K562 (cell line): Measurements from ENCODE around the gene RBM4B. TPM values are rescaled to one million over a fixed set of nuclear protein-coding genes. Genes with fewer than 3 reads are reported as not detected.

Experiments
- ATAC-seq: fragments of 200-7000 bp; cut with Tn5 transposase; 3 replicates; pipeline ENCODE4 v1.9.1; 2020; ENCODE audit warnings: moderate library complexity
- BruUV-seq: library from RNA; stranded (reverse); fragments of 400-500 nt; replicated peaks from 2 replicates; lab custom pipeline; 2021; lab: Mats Ljungman, UMichigan
- CTCF ChIA-PET: fragments of 300-600 bp; formaldehyde crosslinking; extraction: SDS; loops from one replicate; lab custom pipeline; 2021; ENCODE audit warnings: low intra/inter-chr PET ratio; lab: Yijun Ruan, JAX
- POLR2A ChIA-PET: fragments of 300-600, 350-650 bp; sonication (Branson Sonifier 250); formaldehyde crosslinking; extraction: SDS; loops from one replicate; lab custom pipeline; 2021; ENCODE audit warnings: antibody characterized with exemption, inconsistent platforms; lab: Yijun Ruan, JAX
- DNase-seq, 4 experiments: peaks; one replicate each; pipeline versions ENCODE4 v3.0.0 to v3.0.0-alpha.2; 2011 to 2018; ENCODE audit warnings: low spot score in 3 of 4, mixed read lengths in 3 of 4; ENCODE audit errors: extremely low read depth in 1 of 4
- FAIRE-seq: peaks from 2 replicates; lab custom pipeline; 2011; peaks lifted over from hg19 to GRCh38; lab: Jason Lieb, UNC
- H2AFZ ChIP-seq: 2 replicates; pipeline ENCODE4 v1.6.0; 2011; ENCODE audit warnings: low read depth, low read length, control low read depth, inconsistent platforms
- H3K27ac ChIP-seq: fragments of 200-600 bp; 3 replicates; pipeline ENCODE4 v1.8.0; 2011; ENCODE audit warnings: low read depth, mild to moderate bottlenecking, control low read depth, inconsistent platforms, low read length, moderate library complexity, mixed read lengths; ENCODE audit errors: extremely low read depth
- H3K27me3 ChIP-seq, 2 experiments: fragments of 300-600 bp in 1 of 2; 2 replicates in 1 of 2; 3 replicates in 1 of 2; pipeline versions ENCODE4 v1.6.0 to v1.8.0; 2011; ENCODE audit warnings: inconsistent platforms in 2 of 2, low read length in 2 of 2, mild to moderate bottlenecking in 1 of 2, mixed read lengths in 1 of 2, moderate library complexity in 1 of 2; ENCODE audit not compliant: control insufficient read depth in 2 of 2, insufficient read depth in 2 of 2
- H3K36me3 ChIP-seq: fragments of 300-600 bp; 3 replicates; pipeline ENCODE4 v1.8.0; 2011; ENCODE audit warnings: mild to moderate bottlenecking, low read length, inconsistent platforms; ENCODE audit not compliant: control insufficient read depth, insufficient read depth
- H3K4me1 ChIP-seq, 2 experiments: fragments of 200-600 bp in 1 of 2; replicated peaks in 1 of 2; 2 replicates in 1 of 2; 3 replicates in 1 of 2; pipeline versions ENCODE4 v1.5.1 to v1.8.0; 2011; ENCODE audit warnings: inconsistent platforms in 2 of 2, low read length in 2 of 2, mild to moderate bottlenecking in 1 of 2, mixed read lengths in 1 of 2, moderate library complexity in 1 of 2; ENCODE audit not compliant: control insufficient read depth in 2 of 2, insufficient read depth in 2 of 2
- H3K4me2 ChIP-seq: 2 replicates; pipeline ENCODE4 v1.6.1; 2011; ENCODE audit warnings: low read length, control low read depth, inconsistent platforms, mixed read lengths; ENCODE audit not compliant: insufficient read depth
- H3K4me3 ChIP-seq: fragments of 200-600 bp; sonication (generic), shearing (Covaris generic); 2 replicates; pipeline ENCODE4 v1.5.1; 2016; ENCODE audit warnings: control low read depth, inconsistent platforms
- H3K79me2 ChIP-seq: fragments of 200-600 bp; 3 replicates; pipeline ENCODE4 v1.8.0; 2011; ENCODE audit warnings: low read length, inconsistent platforms; ENCODE audit not compliant: control insufficient read depth, insufficient read depth
- H3K9ac ChIP-seq, 2 experiments: 2 replicates each; pipeline versions ENCODE4 v1.6.0 to v1.6.1; 2011; ENCODE audit warnings: low read depth in 2 of 2, low read length in 2 of 2, control low read depth in 1 of 2, inconsistent platforms in 1 of 2, mild to moderate bottlenecking in 1 of 2, mixed read lengths in 1 of 2; ENCODE audit not compliant: insufficient read depth in 1 of 2
- H3K9me1 ChIP-seq: one replicate; pipeline ENCODE4 v1.6.0; 2011; ENCODE audit warnings: inconsistent platforms, mild to moderate bottlenecking, low read length, moderate library complexity; ENCODE audit not compliant: control insufficient read depth, insufficient read depth
- H3K9me3 ChIP-seq: replicated peaks from 2 replicates; pipeline ENCODE4 v1.5.1; 2011; ENCODE audit warnings: low read depth, low read length, inconsistent platforms; ENCODE audit not compliant: control insufficient read depth, insufficient read depth
- H4K20me1 ChIP-seq: replicated peaks from 2 replicates; pipeline ENCODE4 v1.6.1; 2011; ENCODE audit warnings: low read length, inconsistent platforms, mixed read lengths; ENCODE audit not compliant: control insufficient read depth, insufficient read depth
- BRF2 ChIP-seq: IDR thresholded peaks from 3 replicates; pipeline ENCODE4 v1.6.1; 2011; ENCODE audit warnings: borderline replicate concordance, mild to moderate bottlenecking; ENCODE audit not compliant: insufficient read length, insufficient read depth
- GTF2B ChIP-seq: IDR thresholded peaks from 2 replicates; pipeline ENCODE4 v1.6.1; 2011; ENCODE audit not compliant: insufficient read length; ENCODE audit errors: extremely low read depth
- MAX ChIP-seq: sonication (generic); formaldehyde crosslinking; IDR thresholded peaks from 2 replicates; pipeline ENCODE4 v1.9.0; 2022; ENCODE audit warnings: mild to moderate bottlenecking, missing genetic modification reagents
- MTA3 ChIP-seq: fragments of 450-650 bp; formaldehyde crosslinking; IDR thresholded peaks from 2 replicates; pipeline ENCODE4 v1.6.1; 2017; ENCODE audit warnings: mild to moderate bottlenecking, borderline replicate concordance
- POLR2A ChIP-seq: fragments of 450-650 bp; conservative IDR thresholded peaks from 2 replicates; pipeline ENCODE4 v1.6.1; 2016
- POLR2AphosphoS5 ChIP-seq: IDR thresholded peaks from 2 replicates; pipeline ENCODE4 v1.6.1; 2011; ENCODE audit warnings: mild to moderate bottlenecking, low read depth, low read length, moderate library complexity; ENCODE audit not compliant: control insufficient read depth, insufficient read depth
- STAT6 ChIP-seq: sonication (generic); formaldehyde crosslinking; IDR thresholded peaks from 2 replicates; pipeline ENCODE4 v1.8.1; 2023; ENCODE audit warnings: mild to moderate bottlenecking, missing genetic modification reagents
- SUPT5H ChIP-seq: fragments of 450-650 bp; IDR thresholded peaks from 2 replicates; pipeline ENCODE4 v1.6.1; 2016
- TBP ChIP-seq: optimal IDR thresholded peaks from 2 replicates; pipeline ENCODE3; 2011; ENCODE audit warnings: low read depth, low read length, improper control_type of control experiment
- THAP7 ChIP-seq: fragments of 250-450 bp; sonication (Bioruptor Pico); IDR thresholded peaks from 2 replicates; pipeline ENCODE4 v1.5.0; 2021
- ZNF695 ChIP-seq: fragments of 450-650 bp; formaldehyde crosslinking; IDR thresholded peaks from 2 replicates; pipeline ENCODE4 v1.4.0; 2020; ENCODE audit warnings: mild to moderate bottlenecking, moderate library complexity
- WGBS: fragments of 100-300 bp; shearing (Covaris generic); methylation state at CpG from one replicate; pipeline ENCODE4 v1.1.6; 2016; ENCODE audit warnings: low coverage, mixed read lengths; ENCODE audit not compliant: insufficient coverage; ENCODE audit errors: missing lambda C conversion rate; 5-methylcytosine and 5-hydroxymethylcytosine counted together
- in situ Hi-C: fragments of 300-500 bp; cut with MboI; formaldehyde crosslinking; loops from 4 replicates; pipeline ENCODE4 v1.15.0; 2018; ENCODE audit warnings: inconsistent platforms, mixed read lengths
- intact Hi-C: fragments of 100-400 bp; cut with micrococcal nuclease; formaldehyde crosslinking; loops from 2 replicates; pipeline ENCODE4 v1.14.2; 2022
- polyA plus RNA-seq, 8 experiments: library from polyadenylated mRNA; depleted of rRNA in 4 of 8; stranded (reverse) in 5 of 8; unstranded in 3 of 8; fragments of >200 nt; fragmentation: Nextera tagmentation in 2 of 8; fragmentation: Illumina TruSeq in 1 of 8; extraction: Ambion mirVana in 2 of 8; extraction: Trizol in 1 of 8; gene quantifications; 2 replicates each; pipeline versions ENCODE4 v1.2.1 to v1.2.3, GENCODE V29; 2011 to 2014; ENCODE audit warnings: inconsistent platforms in 1 of 8, missing spikeins in 1 of 8
- total RNA-seq, 7 experiments: library from RNA; depleted of rRNA in 6 of 7; stranded (reverse); fragments of >200 nt in 6 of 7; fragmentation: Illumina TruSeq in 2 of 7; extraction: Trizol in 2 of 7; gene quantifications; 2 replicates each; pipeline versions ENCODE4 v1.2.1 to v1.2.3, GENCODE V29; 2011 to 2021; ENCODE audit warnings: low replicate concordance in 1 of 7

RBM4B gene
- total and polyA plus RNA-seq, 9 of the 15 experiments (the other 6 are each of a cell fraction or from before 2014, with no cell fraction given) = 14.6 to 39.9 (median 23.3) TPM

GRCh38 chr11:66723693-66724092, 46.0 kb upstream of the RBM4B start:
- 89% methylated on average over 5 of the region's 5 CpGs for WGBS
- H3K9me3 ChIP-seq = no peaks in the 10 kb centered on the region
- H3K9me1 ChIP-seq = no peaks in the 10 kb centered on the region
- no peak for TF ChIP-seq STAT6
- TF ChIP-seq BRF2 = no peak
- peak; percentile 65 for TF ChIP-seq POLR2AphosphoS5
- no peak for TF ChIP-seq MAX (CRISPR knock-in tag)
- peak; percentile 59 for TF ChIP-seq GTF2B
- TF ChIP-seq TBP = peak; percentile 81
- no peak for TF ChIP-seq SUPT5H
- TF ChIP-seq POLR2A = peak; percentile 69
- TF ChIP-seq THAP7 (CRISPR knock-in tag) = no peak
- no peak for TF ChIP-seq ZNF695 (CRISPR knock-in tag)
- TF ChIP-seq MTA3 = no peak
- DNase-seq (no peak), FAIRE-seq (no peak), ATAC-seq (no peak)
- no peak overlapping the region for H2AFZ ChIP-seq
- peaks cover 26 to 32% of the 10 kb centered on the region in 2 experiments; a peak in 4 of 5 replicates for H3K4me1 ChIP-seq
- peaks cover 22% of the 10 kb centered on the region for H3K79me2 ChIP-seq
- H3K27ac ChIP-seq = no peak overlapping the region
- BruUV-seq = no TSS peak
- no peak overlapping the region for H3K4me2 ChIP-seq
- in situ Hi-C loops = no loop called here
- ChIA-PET POLR2A (interaction anchor here (0.6 to 1.5 kb wide), 4 partner anchors 12 to 285 kb away, joined by 3 to 6 read pairs (median 4); partner anchors contain the start of gene MRPL11), CTCF (no interaction called here)
- H3K27me3 ChIP-seq = no peaks in the 10 kb centered on the region
- H3K4me3 ChIP-seq = no peak overlapping the region
- H4K20me1 ChIP-seq = no peaks in the 10 kb centered on the region; the same call in 1 of the 2 replicates
- peak overlapping the region in 1 of 2 experiments; percentile 6; a peak in 1 of 4 replicates for H3K9ac ChIP-seq
- intact Hi-C loops = no loop called here
- peaks cover 22% of the 10 kb centered on the region; the same call in 2 of the 3 replicates for H3K36me3 ChIP-seq
